ENCODE results near the gene NEURL4.

DNA sequence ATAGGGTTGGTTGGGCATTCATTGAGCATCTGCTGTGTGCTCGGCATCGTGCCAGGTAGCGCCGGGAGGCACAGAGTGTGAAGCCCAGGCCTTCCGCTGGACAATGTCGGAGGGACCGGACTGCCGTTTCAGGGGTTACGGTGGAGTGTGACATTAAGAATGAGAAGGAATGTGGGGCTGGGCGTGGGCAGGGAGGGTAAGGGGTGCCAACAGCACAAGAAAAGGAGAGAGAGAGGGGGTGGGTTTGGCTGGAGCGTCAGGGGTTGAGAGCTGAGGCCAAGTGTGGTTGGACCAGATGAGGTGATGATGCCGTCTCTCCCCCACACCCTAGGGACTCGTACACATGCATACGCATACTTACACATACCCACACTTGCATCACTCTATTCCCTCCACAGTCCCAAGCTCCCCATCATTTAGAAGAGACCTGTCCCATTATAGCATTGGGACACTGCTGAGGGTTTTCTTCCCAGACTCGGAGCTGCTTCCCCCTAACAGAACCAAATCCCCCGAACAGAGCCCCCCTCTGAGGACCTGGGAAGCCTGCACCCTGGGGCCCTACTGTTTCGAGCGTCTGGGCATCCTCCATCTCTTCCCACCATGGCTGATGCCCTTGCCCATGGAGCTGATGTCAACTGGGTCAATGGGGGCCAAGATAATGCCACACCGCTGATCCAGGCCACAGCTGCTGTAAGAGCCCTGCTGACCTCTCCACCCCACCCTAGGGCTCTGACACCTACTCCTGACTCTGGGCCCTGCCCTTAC, 19.5 kb upstream of the NEURL4 start:
- TF ChIP-seq, protein P1, sequence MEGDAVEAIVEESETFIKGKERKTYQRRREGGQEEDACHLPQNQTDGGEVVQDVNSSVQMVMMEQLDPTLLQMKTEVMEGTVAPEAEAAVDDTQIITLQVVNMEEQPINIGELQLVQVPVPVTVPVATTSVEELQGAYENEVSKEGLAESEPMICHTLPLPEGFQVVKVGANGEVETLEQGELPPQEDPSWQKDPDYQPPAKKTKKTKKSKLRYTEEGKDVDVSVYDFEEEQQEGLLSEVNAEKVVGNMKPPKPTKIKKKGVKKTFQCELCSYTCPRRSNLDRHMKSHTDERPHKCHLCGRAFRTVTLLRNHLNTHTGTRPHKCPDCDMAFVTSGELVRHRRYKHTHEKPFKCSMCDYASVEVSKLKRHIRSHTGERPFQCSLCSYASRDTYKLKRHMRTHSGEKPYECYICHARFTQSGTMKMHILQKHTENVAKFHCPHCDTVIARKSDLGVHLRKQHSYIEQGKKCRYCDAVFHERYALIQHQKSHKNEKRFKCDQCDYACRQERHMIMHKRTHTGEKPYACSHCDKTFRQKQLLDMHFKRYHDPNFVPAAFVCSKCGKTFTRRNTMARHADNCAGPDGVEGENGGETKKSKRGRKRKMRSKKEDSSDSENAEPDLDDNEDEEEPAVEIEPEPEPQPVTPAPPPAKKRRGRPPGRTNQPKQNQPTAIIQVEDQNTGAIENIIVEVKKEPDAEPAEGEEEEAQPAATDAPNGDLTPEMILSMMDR (conservative IDR thresholded peaks at IDR 0.05; ENCODE audit: low read depth, low read length), result no peak
- no peak for TF ChIP-seq EZH2 (IDR thresholded peaks at IDR 0.05; ENCODE audit: borderline replicate concordance, low read depth, low read length, poor library complexity, severe bottlenecking)

All from A673 (cell line).